Keratinocyte (primary cell): Measurements from ENCODE around the gene HSDL2. TPM values are rescaled to one million over a fixed set of nuclear protein-coding genes. Genes with fewer than 3 reads are reported as not detected.

Source experiments
- DNase-seq: peaks from one replicate; pipeline ENCODE4 v3.0.0-alpha.2; 2011; ENCODE audit warnings: low read depth, missing footprints, low spot score
- FAIRE-seq: peaks from 2 replicates; lab custom pipeline; 2011; peaks lifted over from hg19 to GRCh38; lab: Jason Lieb, UNC
- H2AFZ ChIP-seq: 2 replicates; pipeline ENCODE4 v1.6.0; 2012; ENCODE audit warnings: low read length, control low read depth, inconsistent platforms; ENCODE audit not compliant: control insufficient read depth
- H3K27ac ChIP-seq: 2 replicates; pipeline ENCODE4 v1.5.1; 2011; ENCODE audit warnings: low read length; ENCODE audit not compliant: control insufficient read depth, insufficient read depth
- H3K27me3 ChIP-seq: 3 replicates; pipeline ENCODE4 v1.6.0; 2011; ENCODE audit warnings: low read length; ENCODE audit not compliant: control insufficient read depth, insufficient read depth; ENCODE audit errors: extremely low read depth
- H3K36me3 ChIP-seq, 2 experiments: 2 replicates in 1 of 2; 3 replicates in 1 of 2; pipeline ENCODE4 v1.5.1; 2011; ENCODE audit warnings: low read length in 2 of 2, mild to moderate bottlenecking in 1 of 2; ENCODE audit not compliant: control insufficient read depth in 2 of 2, insufficient read depth in 2 of 2; ENCODE audit errors: extremely low read depth in 1 of 2
- H3K4me1 ChIP-seq: 3 replicates; pipeline ENCODE4 v1.5.1; 2011; ENCODE audit warnings: low read length; ENCODE audit not compliant: control insufficient read depth, insufficient read depth; ENCODE audit errors: extremely low read depth
- H3K4me2 ChIP-seq: 3 replicates; pipeline ENCODE4 v1.6.0; 2011; ENCODE audit warnings: low read depth, low read length; ENCODE audit not compliant: control insufficient read depth, insufficient read depth; ENCODE audit errors: extremely low read depth
- H3K4me3 ChIP-seq, 3 experiments: fragments of 200-600 bp in 1 of 3; sonication (generic) in 1 of 3; 2 replicates in 2 of 3; 3 replicates in 1 of 3; pipeline ENCODE4 v1.5.1; 2011 to 2016; ENCODE audit warnings: low read length in 3 of 3, mild to moderate bottlenecking in 3 of 3, control low read depth in 2 of 3, inconsistent platforms in 1 of 3, low read depth in 1 of 3, mixed read lengths in 1 of 3, mixed run types in 1 of 3, moderate library complexity in 1 of 3; ENCODE audit not compliant: control insufficient read depth in 2 of 3, insufficient read depth in 2 of 3; ENCODE audit errors: extremely low read depth in 1 of 3
- H3K79me2 ChIP-seq: 2 replicates; pipeline ENCODE4 v1.6.0; 2012; ENCODE audit warnings: low read length; ENCODE audit not compliant: control insufficient read depth, insufficient read depth
- H3K9ac ChIP-seq: 3 replicates; pipeline ENCODE4 v1.6.0; 2011; ENCODE audit warnings: low read length; ENCODE audit not compliant: control insufficient read depth, insufficient read depth; ENCODE audit errors: extremely low read depth
- H3K9me1 ChIP-seq: 3 replicates; pipeline ENCODE4 v1.6.0; 2011; ENCODE audit warnings: low read length; ENCODE audit not compliant: control insufficient read depth, insufficient read depth; ENCODE audit errors: extremely low read depth
- H3K9me3 ChIP-seq: 2 replicates; pipeline ENCODE4 v1.5.1; 2012; ENCODE audit warnings: low read depth, low read length; ENCODE audit not compliant: control insufficient read depth
- H4K20me1 ChIP-seq: 3 replicates; pipeline ENCODE4 v1.6.0; 2011; ENCODE audit warnings: low read length; ENCODE audit not compliant: control insufficient read depth, insufficient read depth; ENCODE audit errors: extremely low read depth
- CTCF ChIP-seq, 3 experiments: IDR thresholded peaks in 1 of 3; conservative IDR thresholded peaks in 1 of 3; optimal IDR thresholded peaks in 1 of 3; 2 replicates in 2 of 3; 3 replicates in 1 of 3; pipeline versions ENCODE3 to v1.5.1; 2011; ENCODE audit warnings: low read length in 3 of 3, mild to moderate bottlenecking in 3 of 3, moderate library complexity in 2 of 3, control low read depth in 1 of 3, inconsistent platforms in 1 of 3; ENCODE audit not compliant: insufficient read depth in 2 of 3; ENCODE audit errors: extremely low read depth in 1 of 3
- EZH2 ChIP-seq: IDR thresholded peaks from one replicate; pipeline ENCODE4 v1.6.1; 2012; ENCODE audit warnings: inconsistent platforms, mild to moderate bottlenecking, low read length, moderate library complexity
- dilution Hi-C: fragments of 300-500 bp; cut with MboI; formaldehyde crosslinking; loops from one replicate; pipeline ENCODE4 v1.7.0; 2020; ENCODE audit warnings: low sequenced_read_pairs; ENCODE audit not compliant: extremely low pct_ligation_motif_present
- polyA plus RNA-seq, 5 experiments: library from polyadenylated mRNA; depleted of rRNA in 3 of 5; stranded (reverse) in 3 of 5; stranded (forward) in 1 of 5; unstranded in 1 of 5; fragments of >200 nt; gene quantifications; 1 replicate in 1 of 5; 2 replicates in 3 of 5; 3 replicates in 1 of 5; pipeline versions ENCODE4 v1.2.1 to v1.2.3, GENCODE V29; 2011 to 2012; ENCODE audit warnings: missing spikeins in 2 of 5, low read depth in 1 of 5, low replicate concordance in 1 of 5

The HSDL2 gene
- polyA plus RNA-seq, 1 donor (not counting 4 experiments of a cell fraction or from before 2014, with no cell fraction given) = 27.6 TPM

- DNase-seq (no peak), FAIRE-seq (no peak)
- TF ChIP-seq EZH2 (no peak), CTCF (optimal IDR thresholded peaks at IDR 0.05 in 1 of 3, IDR thresholded peaks at IDR 0.05 in 1 of 3, conservative IDR thresholded peaks at IDR 0.05 in 1 of 3; ENCODE audit: extremely low read depth in 1 of 3, insufficient read depth in 2 of 3, low read length in 3 of 3) (no peak)
- H4K20me1 ChIP-seq = no peaks in the 10 kb centered on the region
- no peaks in the 10 kb centered on the region for H3K9me3 ChIP-seq
- H3K4me1 ChIP-seq = no peaks in the 10 kb centered on the region
- no peaks in the 10 kb centered on the region for H3K9me1 ChIP-seq
- no peak overlapping the region for H3K4me2 ChIP-seq
- H3K79me2 ChIP-seq = no peaks in the 10 kb centered on the region
- H2AFZ ChIP-seq = no peak overlapping the region
- dilution Hi-C loops = no loop called here
- no peak overlapping the region for H3K9ac ChIP-seq
- H3K4me3 ChIP-seq = no peak overlapping the region
- H3K27ac ChIP-seq = no peak overlapping the region
- H3K27me3 ChIP-seq = no peaks in the 10 kb centered on the region
- H3K36me3 ChIP-seq = no peaks in the 10 kb centered on the region
Observed at GRCh38 chr9:112520069-112520468, 140.2 kb downstream of the HSDL2 start.

GRCh38 chr9:112520656-112521055 lies 140.7 kb downstream of the HSDL2 start:
- no peak for FAIRE-seq
- dilution Hi-C loops = no loop called here
- H3K79me2 ChIP-seq = no peaks in the 10 kb centered on the region

More at GRCh38 chr9:112520656-112521055, 140.7 kb downstream of the HSDL2 start:
- Histone ChIP-seq H4K20me1 (no peaks in the 10 kb centered on the region), H3K4me3 (no peak overlapping the region), H3K4me1 (no peaks in the 10 kb centered on the region), H3K36me3 (no peaks in the 10 kb centered on the region), H3K9me1 (no peaks in the 10 kb centered on the region), H3K27ac (no peak overlapping the region), H3K27me3 (no peaks in the 10 kb centered on the region), H3K9ac (no peak overlapping the region), H2AFZ (no peak overlapping the region), H3K4me2 (no peak overlapping the region), H3K9me3 (no peaks in the 10 kb centered on the region)
- TF ChIP-seq CTCF (optimal IDR thresholded peaks at IDR 0.05 in 1 of 3, IDR thresholded peaks at IDR 0.05 in 1 of 3, conservative IDR thresholded peaks at IDR 0.05 in 1 of 3; ENCODE audit: extremely low read depth in 1 of 3, insufficient read depth in 2 of 3, low read length in 3 of 3) (no peak), EZH2 (no peak)
- no peak for DNase-seq

Other genes with a start within 250 kb of the HSDL2 start
- 2.4 to 3.6 TPM (median 3.3 TPM) in 3 replicates for gene SUSD1, start 204.8 kb upstream of the HSDL2 start, polyA plus RNA-seq
- gene PTBP3, start 46.5 kb upstream of the HSDL2 start, polyA plus RNA-seq = 43.7 to 83.3 TPM (median 51.0 TPM) in 3 replicates
- gene KIAA1958, start 106.7 kb downstream of the HSDL2 start, polyA plus RNA-seq = 0.77 to 1.2 TPM (median 0.84 TPM) in 3 replicates